AG04449 (cell line): ENCODE data around the gene RIPOR3.

Source experiments
- CTCF ChIA-PET: fragments of 350-600 bp; formaldehyde crosslinking; extraction: SDS; loops from one replicate; lab custom pipeline; 2021; ENCODE audit warnings: antibody characterized with exemption; lab: Yijun Ruan, JAX
- POLR2A ChIA-PET: fragments of 400-600, 350-600 bp; formaldehyde crosslinking; extraction: SDS; loops from one replicate; lab custom pipeline; 2020; ENCODE audit warnings: antibody characterized with exemption, inconsistent platforms; lab: Yijun Ruan, JAX
- DNase-seq: peaks from one replicate; pipeline ENCODE4 v3.0.0-alpha.2; 2010; ENCODE audit warnings: low read depth, low spot score
- H3K4me3 ChIP-seq: 2 replicates; pipeline ENCODE4 v1.5.1; 2011; ENCODE audit warnings: low read depth, mild to moderate bottlenecking, control low read depth, low read length
- TF ChIP-seq, protein P1 (sequence below): IDR thresholded peaks from one replicate; pipeline ENCODE4 v1.5.1; 2011; ENCODE audit warnings: mild to moderate bottlenecking, moderate library complexity, low read length, control low read depth, inconsistent platforms; ENCODE audit not compliant: insufficient read depth; ENCODE audit errors: missing control alignments

RIPOR3 gene

DNA sequence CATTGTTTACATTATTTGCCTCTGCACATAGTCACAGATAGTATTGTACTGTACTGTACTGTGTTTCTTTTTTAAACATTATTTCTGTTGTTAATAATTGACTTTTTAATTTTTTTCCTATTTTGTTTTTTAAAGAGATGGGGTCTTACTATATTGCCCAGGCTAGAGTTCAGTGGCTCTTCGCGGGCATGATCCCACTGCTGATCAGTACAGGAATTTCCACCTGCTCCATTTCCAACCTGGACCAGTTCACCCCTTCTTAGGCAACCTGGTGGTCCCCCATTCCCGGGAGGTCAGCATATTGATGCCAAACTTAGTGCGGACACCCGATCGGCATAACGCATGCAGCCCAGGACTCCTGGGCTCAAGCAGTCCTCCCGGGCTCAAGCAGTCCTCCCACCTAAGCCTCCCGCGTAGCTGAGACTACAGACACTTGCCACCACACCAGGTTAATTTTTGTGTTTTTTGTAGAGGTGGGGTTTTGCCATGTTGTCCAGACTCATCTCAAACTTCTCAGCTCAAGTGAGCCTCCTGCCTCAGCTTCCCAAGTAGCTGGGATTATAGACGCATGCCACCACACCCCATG is 133.7 kb downstream of the RIPOR3 start:
- DNase-seq: no peak
- CTCF ChIA-PET: interaction anchor here (1.0 to 10.4 kb wide), 6 partner anchors 8 to 53 kb away, joined by 3 to 88 read pairs (median 4); no protein-coding TSS in a partner anchor
- TF ChIP-seq, protein P1, sequence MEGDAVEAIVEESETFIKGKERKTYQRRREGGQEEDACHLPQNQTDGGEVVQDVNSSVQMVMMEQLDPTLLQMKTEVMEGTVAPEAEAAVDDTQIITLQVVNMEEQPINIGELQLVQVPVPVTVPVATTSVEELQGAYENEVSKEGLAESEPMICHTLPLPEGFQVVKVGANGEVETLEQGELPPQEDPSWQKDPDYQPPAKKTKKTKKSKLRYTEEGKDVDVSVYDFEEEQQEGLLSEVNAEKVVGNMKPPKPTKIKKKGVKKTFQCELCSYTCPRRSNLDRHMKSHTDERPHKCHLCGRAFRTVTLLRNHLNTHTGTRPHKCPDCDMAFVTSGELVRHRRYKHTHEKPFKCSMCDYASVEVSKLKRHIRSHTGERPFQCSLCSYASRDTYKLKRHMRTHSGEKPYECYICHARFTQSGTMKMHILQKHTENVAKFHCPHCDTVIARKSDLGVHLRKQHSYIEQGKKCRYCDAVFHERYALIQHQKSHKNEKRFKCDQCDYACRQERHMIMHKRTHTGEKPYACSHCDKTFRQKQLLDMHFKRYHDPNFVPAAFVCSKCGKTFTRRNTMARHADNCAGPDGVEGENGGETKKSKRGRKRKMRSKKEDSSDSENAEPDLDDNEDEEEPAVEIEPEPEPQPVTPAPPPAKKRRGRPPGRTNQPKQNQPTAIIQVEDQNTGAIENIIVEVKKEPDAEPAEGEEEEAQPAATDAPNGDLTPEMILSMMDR: no peak
- no peak overlapping the region for H3K4me3 ChIP-seq
- POLR2A ChIA-PET: no interaction called here

DNA sequence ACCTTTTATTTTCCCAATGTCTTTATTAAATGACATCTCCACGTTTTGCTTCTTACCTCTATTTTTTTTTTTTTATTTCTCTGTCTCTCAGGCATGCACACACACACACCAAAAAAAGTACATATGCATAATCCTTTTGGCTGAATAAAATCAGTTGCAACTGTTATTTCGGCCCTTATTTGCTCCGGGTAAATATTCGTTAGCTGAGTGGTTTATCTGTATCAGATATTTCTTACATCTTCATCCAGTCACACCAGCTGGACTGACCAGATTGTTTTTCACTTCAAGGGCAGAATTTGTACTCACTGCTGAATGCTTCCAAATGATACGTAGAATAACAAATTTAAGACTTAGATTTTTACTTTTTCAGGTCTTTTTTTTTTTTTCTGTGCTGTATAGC is 135.7 kb downstream of the RIPOR3 start:
- CTCF ChIA-PET: interaction anchor here (2.1 kb wide), 1 partner anchor 19 kb away, joined by 8 read pairs; no protein-coding TSS in a partner anchor
- no peak overlapping the region for H3K4me3 ChIP-seq
- POLR2A ChIA-PET: no interaction called here
- TF ChIP-seq, protein P1: no peak
- DNase-seq: no peak

DNA sequence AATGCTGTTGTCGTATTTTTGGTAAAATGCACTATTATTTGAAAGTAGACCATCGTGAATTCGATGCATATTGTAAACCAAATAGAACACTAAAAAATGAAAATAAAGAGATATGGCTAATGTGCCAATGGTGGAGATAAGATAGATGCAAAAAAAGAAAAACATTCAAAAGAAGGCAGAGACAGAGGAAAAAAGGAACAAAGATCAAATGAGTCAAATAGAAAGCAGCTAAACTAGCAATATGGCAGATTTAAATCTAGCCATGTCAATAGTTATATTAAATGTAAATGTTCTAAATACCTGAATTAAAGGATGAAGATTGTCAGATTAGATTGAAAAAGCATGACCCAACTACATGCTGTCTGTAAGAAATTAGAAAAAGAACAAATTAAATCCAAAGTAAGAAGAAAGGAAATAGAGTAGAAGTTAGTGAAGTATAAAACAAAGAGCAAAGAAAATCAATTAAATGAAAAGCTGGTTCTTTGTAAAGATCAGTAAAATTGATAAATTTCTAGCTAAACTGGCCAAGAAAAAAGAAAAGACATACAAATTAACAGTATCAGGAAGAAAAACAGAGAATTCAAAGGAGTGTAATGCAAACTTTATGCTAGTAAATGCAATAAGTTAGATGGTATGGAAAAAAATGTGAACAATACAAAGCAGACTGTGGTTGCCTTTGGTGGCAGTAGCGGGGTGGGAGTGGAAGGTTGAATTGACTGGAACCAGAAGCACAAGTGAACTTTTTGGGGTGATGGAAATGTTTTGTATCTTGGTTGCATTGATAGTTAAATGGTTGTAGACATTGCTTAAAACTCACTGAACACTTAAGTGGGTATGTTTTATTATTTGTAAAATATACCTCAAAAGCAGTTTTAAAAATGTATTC is 136.4 kb downstream of the RIPOR3 start:
- ChIA-PET POLR2A (no interaction called here), CTCF (interaction anchor here (1.0 kb wide), 1 partner anchor 11 kb away, joined by 4 read pairs; no protein-coding TSS in a partner anchor)
- TF ChIP-seq, protein P1: no peak
- H3K4me3 ChIP-seq: no peak overlapping the region
- DNase-seq: no peak

DNA sequence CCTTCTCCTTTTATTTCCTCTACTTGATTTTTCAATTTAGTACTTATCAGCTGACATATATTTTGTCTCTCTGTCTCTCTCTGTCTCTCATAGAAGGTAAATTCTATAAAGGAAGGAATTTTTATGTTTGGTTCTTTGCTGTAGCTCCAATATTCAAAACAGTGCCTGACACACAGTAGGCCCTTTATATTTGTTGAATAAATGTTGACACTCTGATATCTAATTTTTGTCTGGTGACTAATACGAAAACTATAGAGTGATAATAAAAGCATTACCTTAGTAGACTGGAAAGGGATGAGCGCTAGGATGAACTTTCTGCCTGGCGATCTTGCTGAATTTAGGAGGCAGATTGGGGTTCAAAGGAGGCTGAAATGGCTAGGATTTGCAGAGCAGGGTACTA is 138.4 kb downstream of the RIPOR3 start:
- H3K4me3 ChIP-seq: no peak overlapping the region
- POLR2A ChIA-PET: no interaction called here
- CTCF ChIA-PET: interaction anchor here (0.7 to 1.6 kb wide), 4 partner anchors 16 to 375 kb away, joined by 3 read pairs; no protein-coding TSS in a partner anchor
- TF ChIP-seq, protein P1: no peak
- DNase-seq: no peak

DNA sequence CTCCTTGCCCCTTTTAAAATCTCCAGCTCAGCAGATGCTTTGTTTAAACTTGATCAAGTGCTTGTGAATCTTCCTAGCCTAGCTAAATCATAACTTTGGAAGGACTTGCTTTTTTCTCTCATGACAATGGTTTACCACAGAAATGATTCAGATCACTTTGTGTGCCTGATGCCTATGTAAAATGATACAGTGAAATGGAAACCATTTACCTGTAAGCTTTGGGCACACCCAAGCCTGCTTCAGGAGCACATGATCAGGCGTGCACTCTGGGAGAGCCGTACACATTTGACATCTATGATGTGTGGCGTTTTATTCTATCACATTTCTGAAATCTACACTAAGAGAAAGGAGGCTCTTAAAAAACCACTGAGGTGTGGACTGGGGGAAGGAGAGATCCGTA is 140.1 kb downstream of the RIPOR3 start:
- DNase-seq: no peak
- TF ChIP-seq, protein P1: no peak

DNA sequence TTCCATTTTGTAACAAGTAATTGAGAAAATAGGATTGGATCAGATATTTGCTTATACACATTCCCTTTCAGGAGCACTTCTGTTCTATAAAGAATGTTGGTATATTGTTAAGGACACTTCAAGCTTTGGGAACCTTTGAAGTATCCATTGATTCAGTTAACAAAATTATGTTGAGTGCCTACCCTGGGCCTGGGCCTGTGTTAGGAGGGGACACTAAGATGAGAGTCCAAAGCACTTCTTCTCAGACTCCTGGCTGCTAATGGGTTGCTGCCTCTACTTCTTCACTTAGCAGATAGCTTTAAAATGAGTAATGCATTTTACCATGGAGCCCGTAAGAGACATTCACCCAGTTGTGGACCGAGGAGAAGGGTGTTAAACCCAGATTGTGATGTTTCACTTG is 140.8 kb downstream of the RIPOR3 start:
- TF ChIP-seq, protein P1: no peak
- POLR2A ChIA-PET: no interaction called here
- CTCF ChIA-PET: interaction anchor here (0.7 to 1.8 kb wide), 6 partner anchors 11 to 365 kb away, joined by 3 to 5 read pairs (median 3); no protein-coding TSS in a partner anchor
- no peak for DNase-seq
- no peak overlapping the region for H3K4me3 ChIP-seq

More for the DNA sequence above, 140.1 kb downstream of the RIPOR3 start:
- POLR2A ChIA-PET: no interaction called here
- CTCF ChIA-PET: interaction anchor here (0.7 to 1.8 kb wide), 5 partner anchors 10 to 366 kb away, joined by 3 to 5 read pairs (median 3); no protein-coding TSS in a partner anchor
- no peak overlapping the region for H3K4me3 ChIP-seq
